ENCODE measurements around the gene EVA1C. TPM values are rescaled to one million over a fixed set of nuclear protein-coding genes. Genes with fewer than 3 reads are reported as not detected.

The EVA1C gene
- total and polyA plus RNA-seq, 12 donors: 12.1 to 42.9 (median 14.0) TPM

DNA sequence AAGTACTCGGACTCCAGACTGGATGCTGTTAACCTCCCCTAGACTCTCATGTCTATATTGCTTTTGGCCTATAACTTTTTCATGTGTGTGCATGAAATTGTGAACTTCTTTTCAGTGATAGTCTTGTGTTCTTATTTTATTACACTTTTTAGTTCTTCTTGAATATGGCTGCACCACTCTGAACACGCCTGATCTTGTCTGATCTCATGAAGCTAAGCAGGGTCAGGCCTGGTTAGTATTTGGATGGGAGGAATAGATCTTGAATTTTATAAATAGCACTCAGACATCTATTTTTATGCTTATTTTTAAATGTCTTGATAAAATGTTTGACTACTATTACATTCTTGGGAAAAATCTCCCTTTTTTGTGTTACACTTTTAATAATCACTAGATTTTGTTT, 150.4 kb downstream of the EVA1C start:
- Histone ChIP-seq H3K4me1 (peaks cover 0 to 15% (median 6%) of the 10 kb centered on the region in 9 donors), H3K27ac (peak overlapping the region in 7 of 10 donors; percentile 10 to 67 (median 61)), H3K4me3 (no peak overlapping the region), H3K27me3 (no peaks in the 10 kb centered on the region), H3K9me3 (peaks cover 0 to 16% (median 0%) of the 10 kb centered on the region in 11 donors), H3K36me3 (no peaks in the 10 kb centered on the region)
- TF ChIP-seq CTCF (IDR thresholded peaks at IDR 0.05): no peak
- DNase-seq: no peak
- intact Hi-C loops (cut with DNase I): loop anchor here in 6 of 10 donors (2.0 to 5.0 kb wide), 5 partner anchors 36 to 160 kb away; partner anchors contain the start of genes CFAP298 (in 1 of the 6) and EVA1C (in 1 of the 6)
- peak in 1 of 8 donors; percentile 50 for ATAC-seq
- WGBS, 2 donors: 88 to 95% methylated on average over 2 of the region's 2 CpGs

Other genes starting within 250 kb of the EVA1C start
- 1 to 10 TPM; 1.8 to 3.6 (median 2.7) TPM for gene MIS18A, start 133.7 kb upstream of the EVA1C start, total RNA-seq
- 1 to 10 TPM; 2.6 to 3.1 TPM for gene MIS18A, start 133.7 kb upstream of the EVA1C start, polyA plus RNA-seq
- 1 to 10 TPM in 1 of 10 donors, under 1 TPM in 4, not detected in 5; 0.63 to 6.6 (median 0.77) TPM for gene MRAP, start 113.9 kb upstream of the EVA1C start, total RNA-seq
- 10 to 100 TPM in 1 of 2 donors, 1 to 10 TPM in 1; 1.5 to 10.5 TPM for gene MRAP, start 113.9 kb upstream of the EVA1C start, polyA plus RNA-seq
- 10 to 100 TPM in 8 of 10 donors, 1 to 10 TPM in 2; 7.3 to 17.7 (median 13.2) TPM for gene URB1, start 19.7 kb upstream of the EVA1C start, total RNA-seq
- 1 to 10 TPM; 4.0 to 4.1 TPM for gene URB1, start 19.7 kb upstream of the EVA1C start, polyA plus RNA-seq
- gene TCP10L, start 172.8 kb downstream of the EVA1C start, total RNA-seq: 1 to 10 TPM; 1.4 to 3.8 (median 2.0) TPM
- gene TCP10L, start 172.8 kb downstream of the EVA1C start, polyA plus RNA-seq: 1 to 10 TPM; 2.4 to 2.5 TPM
- gene CFAP298, start 199.7 kb downstream of the EVA1C start, total RNA-seq: 10 to 100 TPM; 15.8 to 23.7 (median 21.6) TPM
- 10 to 100 TPM; 30.6 to 40.6 TPM for gene CFAP298, start 199.7 kb downstream of the EVA1C start, polyA plus RNA-seq

Data from heart right ventricle (tissue), 16 donors.